CD4-positive, alpha-beta T cell treated with Interleukin-4 for 1 hour (primary cell): Measurements from ENCODE around the gene YJEFN3.

Experiments used
- DNase-seq, 2 donors: peaks; one replicate each; pipeline ENCODE4 v3.0.0-alpha.2; 2020 to 2022

The YJEFN3 gene

GRCh38 chr19:19498255-19498991 lies 30.3 kb upstream of the YJEFN3 start:
- no peak for DNase-seq

DNA sequence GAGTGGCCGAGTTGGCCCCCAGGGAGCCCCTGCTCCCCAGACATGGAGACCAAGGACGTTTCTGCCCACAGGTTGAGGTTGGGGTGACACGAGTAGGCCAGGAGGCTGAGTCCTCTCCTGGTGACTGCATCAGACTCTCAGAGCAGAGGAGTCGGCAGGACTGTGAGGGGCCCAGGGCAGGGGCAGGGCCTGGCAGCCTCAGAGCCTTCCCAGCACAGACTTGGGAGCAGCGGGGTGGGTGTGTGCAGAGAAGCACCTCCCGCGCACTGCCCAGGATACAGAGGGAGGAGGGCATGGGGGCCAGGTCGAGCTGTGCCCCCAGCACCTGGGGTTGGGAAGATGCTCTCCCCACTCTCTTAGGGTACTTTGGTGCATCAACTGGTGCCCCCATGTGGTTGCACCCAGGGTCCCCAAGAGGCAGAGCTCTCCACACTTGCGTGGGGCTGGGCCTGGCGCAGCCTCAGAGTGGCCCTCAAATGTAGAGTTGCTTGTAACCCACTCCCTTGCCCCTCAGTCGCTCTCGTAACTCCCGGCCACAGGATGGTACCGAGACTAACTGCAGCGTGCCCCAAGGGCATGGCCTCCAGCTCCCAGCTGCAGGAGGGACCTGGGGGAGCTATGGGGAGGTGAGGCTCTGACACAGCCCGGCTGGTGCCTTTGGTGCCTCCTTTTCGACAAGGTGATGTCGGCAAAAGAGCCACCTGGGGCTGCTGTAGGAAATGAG lies 29.3 kb upstream of the YJEFN3 start:
- no peak for DNase-seq

- no peak for DNase-seq
Measured at GRCh38 chr19:19500975-19501644, 27.6 kb upstream of the YJEFN3 start.

- DNase-seq, result no peak
Measured at GRCh38 chr19:19501798-19502197, 26.9 kb upstream of the YJEFN3 start.

DNA sequence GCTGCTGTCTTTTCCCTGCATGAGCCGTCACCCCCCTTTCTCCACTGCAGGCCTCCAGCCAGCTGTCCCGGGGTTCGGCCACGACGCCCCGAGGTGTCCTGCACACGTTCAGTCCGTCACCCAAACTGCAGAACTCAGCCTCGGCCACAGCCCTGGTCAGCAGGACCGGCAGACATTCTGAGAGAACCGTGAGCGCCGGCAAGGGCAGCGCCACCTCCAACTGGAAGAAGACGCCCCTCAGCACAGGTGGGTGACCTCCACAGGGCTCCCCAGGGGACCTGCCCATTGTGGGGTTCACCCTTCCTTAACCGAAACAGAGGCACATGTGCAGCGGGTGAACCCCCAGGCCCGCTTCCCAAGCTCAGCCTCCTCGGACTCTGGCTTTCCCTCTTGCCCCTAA lies 26.4 kb upstream of the YJEFN3 start:
- no peak for DNase-seq

DNA sequence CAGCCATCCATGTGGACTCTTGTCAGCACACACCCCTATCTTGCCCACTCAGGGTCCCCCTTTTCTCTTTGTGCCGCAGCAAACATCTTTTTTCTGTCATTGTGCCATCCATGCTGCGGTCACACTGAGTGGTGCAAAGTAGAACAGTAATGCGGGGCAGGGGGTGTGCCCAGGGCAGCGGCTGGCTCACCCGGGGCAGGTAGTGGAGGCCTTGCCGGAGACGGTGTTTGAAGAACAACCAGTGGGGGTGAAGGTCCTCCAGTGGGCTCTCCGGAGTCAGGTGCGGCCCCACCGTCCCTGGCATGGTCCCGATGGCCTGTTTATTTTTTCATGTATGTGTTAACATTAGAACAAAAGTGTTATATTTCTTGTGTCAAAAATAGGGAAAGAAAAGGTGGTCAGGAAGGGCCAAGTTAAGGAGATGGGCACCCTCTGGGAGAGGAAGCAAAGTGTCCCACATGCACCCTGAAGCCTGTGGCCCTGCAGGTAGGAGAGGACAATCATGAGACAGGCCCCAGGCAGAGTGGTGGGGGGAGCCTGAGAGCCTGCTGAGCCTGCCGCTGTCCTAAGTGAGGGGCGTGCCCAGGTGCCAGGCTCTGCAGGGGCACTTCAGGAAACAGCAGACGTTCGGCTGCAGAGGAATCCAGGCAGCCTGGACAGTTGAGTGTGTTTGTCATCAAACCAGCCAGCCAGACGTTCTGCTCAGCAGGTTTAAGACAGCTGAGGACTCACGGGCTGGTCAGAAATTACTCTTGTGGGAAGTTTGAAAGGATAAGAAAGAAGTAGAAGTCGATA lies 25.7 kb upstream of the YJEFN3 start:
- no peak for DNase-seq

GRCh38 chr19:19504754-19505668 lies 23.7 kb upstream of the YJEFN3 start:
- no peak for DNase-seq

GRCh38 chr19:19505669-19506326 lies 22.9 kb upstream of the YJEFN3 start:
- no peak for DNase-seq

- DNase-seq, result no peak
Measured at GRCh38 chr19:19506592-19506991, 22.1 kb upstream of the YJEFN3 start.

- no peak for DNase-seq
Measured at GRCh38 chr19:19507354-19507753, 21.4 kb upstream of the YJEFN3 start.

- no peak for DNase-seq
Measured at GRCh38 chr19:19508217-19508616, 20.5 kb upstream of the YJEFN3 start.

DNA sequence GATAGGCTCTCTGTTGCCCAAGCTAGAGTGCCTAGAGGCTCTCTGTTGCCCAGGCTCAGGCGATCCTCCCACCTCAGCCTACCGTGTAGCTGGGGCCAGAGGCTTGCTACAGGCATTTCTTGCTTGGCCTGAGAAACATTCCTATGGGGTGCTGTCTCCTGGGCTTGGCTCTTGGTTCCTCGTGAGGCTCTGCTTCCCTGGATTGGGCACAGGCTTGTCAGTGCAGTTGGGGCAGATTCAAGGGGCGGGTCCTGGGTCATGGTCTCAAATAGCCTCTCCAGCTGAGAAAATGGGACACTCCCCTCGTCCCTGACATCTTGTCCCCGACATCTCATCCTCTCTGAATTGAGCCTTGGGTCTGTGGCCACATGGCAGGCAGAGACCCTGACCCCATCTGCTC lies 18.3 kb upstream of the YJEFN3 start:
- DNase-seq, result no peak

DNA sequence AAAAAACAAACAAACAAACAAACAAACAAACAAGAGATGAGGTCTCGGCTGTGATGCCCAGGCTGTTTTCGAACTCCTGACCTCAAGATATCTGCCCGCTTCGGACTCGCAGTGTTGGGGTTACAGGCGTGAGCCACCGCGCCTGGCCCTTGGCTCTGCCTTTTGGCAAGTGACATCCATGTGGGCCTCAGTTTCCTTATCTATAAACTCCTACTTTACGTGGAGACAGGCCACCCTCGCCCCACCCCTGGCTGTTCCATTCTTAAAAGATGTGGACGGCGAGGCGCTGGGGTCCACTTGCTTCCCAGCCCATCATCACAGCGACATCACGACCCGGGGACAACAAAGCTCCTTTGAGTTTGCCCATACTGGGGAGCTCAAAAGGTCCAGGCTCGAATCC lies 15.0 kb upstream of the YJEFN3 start:
- DNase-seq, result no peak

DNA sequence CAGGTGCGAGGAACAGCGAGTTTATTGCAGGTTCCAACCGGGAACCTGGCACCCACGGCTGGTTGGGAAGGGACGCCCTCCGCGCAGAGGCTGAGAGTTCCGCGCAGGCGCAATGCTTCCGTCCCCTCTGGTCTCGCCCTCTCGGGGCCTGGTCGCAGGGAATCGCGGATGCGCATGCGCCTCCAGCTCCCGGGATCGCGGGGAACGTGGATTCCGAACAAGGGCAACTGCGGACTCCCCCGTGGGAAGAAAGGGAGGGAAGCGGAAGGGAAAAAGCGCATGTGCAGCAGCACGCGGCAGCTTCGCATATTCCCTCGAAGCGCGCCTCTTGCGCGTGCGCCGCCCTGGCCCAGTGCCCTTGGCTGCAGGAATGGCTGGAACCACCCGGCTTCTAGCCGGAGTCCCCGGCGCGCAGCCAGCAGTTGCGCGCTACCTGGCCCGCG lies 14.5 kb upstream of the YJEFN3 start:
- peak; percentile 14 to 31 for DNase-seq

DNA sequence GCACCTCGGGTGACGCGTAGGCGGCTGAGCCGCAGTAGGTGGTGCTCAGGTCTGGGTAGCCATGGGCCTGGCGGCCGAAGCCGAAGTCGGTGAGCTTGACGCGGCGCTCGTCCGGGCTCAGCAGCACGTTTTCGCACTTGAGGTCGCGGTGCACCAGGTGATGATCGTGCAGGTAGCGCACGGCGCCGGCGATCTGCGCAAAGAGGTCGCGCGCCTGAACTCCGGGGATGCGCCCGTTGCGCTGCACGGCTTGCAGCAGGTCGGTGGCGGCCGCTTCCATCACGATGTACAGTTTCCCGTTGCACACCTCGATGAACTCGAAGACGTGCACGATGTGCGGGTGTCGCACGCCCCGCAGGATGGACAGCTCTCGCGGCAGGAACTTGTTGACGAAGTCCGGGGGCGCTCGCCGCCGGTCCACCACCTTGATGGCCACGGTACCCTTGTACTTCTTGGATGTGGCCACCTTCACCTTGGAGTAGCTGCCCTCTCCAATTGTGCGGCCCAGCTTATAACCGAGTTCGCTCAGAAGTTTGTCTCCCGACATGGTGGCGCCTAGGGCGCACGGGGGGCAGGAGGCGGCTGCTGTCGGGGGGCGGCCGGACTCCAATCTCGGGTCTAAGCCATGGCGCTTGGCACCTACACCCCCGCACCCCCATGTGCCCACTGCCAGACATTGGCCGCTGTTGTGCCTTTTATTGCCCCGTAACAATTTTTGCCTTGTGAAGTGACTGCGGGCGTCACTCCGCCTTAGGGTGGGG lies 13.7 kb upstream of the YJEFN3 start, which contains the start of gene TSSK6:
Gene TSSK6, minus strand, starts transcription at position 668 of the 761 bp plus-strand sequence. Its CDS starts 121 bp downstream, at position 547.
- DNase-seq, result no peak

- DNase-seq, result peak; percentile 93 to 96
Measured at GRCh38 chr19:19515642-19516519, 12.8 kb upstream of the YJEFN3 start, which contains the start of gene NDUFA13. Gene NDUFA13 (plus strand): TSS chr19:19516225. CDS start chr19:19516239, 14 bp downstream.

DNA sequence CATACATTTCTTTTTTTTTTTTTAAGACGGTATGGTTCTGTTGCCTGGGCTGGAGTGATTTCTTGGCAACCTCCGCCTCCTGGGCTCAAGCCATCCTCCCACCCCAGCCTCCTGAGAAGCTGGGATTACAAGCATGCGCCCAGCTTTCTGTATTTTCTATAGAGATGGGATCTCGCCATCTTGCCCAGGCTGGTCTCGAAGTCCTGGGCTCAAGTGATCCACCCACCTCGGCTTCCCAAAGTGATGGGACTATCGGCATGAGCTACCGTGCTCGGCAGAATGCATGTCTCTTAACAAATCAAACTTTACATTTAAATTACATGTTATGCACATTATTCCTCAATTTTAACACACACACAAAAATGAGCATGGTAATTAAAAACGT lies 11.5 kb upstream of the YJEFN3 start:
- DNase-seq, result no peak

DNA sequence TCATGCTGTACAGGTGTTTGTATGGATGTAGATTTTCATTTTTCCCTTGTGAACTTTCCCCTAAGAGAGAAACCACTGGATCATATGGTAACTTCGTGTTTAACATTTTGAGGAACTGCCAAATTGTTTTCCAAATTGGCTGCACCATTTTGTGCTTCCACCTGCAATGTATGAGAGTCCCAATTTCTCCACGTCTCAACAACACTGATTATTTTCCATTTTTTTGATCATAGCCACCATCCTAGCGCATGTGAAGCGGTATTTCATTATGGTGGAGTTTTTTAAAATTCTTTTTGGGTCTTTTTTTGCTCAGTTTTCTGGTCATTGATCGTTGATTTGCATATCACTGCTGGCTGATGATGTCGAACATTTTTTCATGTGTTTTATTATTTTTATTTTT lies 7.7 kb upstream of the YJEFN3 start:
- no peak for DNase-seq

- DNase-seq, result no peak
Measured at GRCh38 chr19:19523177-19523576, 5.5 kb upstream of the YJEFN3 start.
